ENCODE measurements around the gene MS4A6E.
A peak's percentile ranks its signal among the peaks of the same experiment; 100 is the strongest.

MS4A6E gene

DNA sequence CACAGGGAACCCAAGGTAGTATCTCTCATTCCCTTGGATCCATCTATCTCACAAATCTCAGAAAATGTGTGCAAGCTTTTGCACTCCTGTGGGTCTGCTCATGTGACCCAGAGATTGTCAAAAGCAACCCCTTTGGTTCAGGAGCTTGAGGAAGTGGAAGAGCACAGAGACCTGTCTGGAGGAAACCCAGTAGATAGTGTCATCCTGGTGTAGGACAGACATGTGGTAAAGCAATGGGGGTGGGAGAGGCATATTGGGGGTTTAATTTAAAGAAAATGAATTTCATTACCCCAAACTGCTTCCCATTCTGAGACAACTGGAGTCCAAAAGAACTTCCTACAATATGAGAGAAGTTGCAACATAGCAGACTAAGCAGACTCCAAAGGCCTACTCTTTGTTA is 63.4 kb downstream of the MS4A6E start:
- H3K27me3 ChIP-seq, result no peaks in the 10 kb centered on the region
- peak overlapping the region in 1 of 10 experiments; percentile 17; a peak in 1 of 20 replicates for H3K4me3 ChIP-seq
- H3K27ac ChIP-seq, result peak overlapping the region in 6 of 11 experiments; percentile 5 to 96 (median 65); a peak in 9 of 22 replicates
- H3K4me1 ChIP-seq, result peaks cover 6 to 100% (median 16%) of the 10 kb centered on the region in 10 experiments; a peak in 17 of 20 replicates
- no peak for TF ChIP-seq Cebpa-rat (IDR thresholded peaks at IDR 0.05)
- peak overlapping the region in 2 of 11 experiments; percentile 80 to 82; a peak in 5 of 22 replicates for H3K9ac ChIP-seq
- peak overlapping the region in 4 of 11 experiments; percentile 36 to 97 (median 76); a peak in 8 of 22 replicates for H3K4me2 ChIP-seq
- peaks cover 0 to 77% (median 38%) of the 10 kb centered on the region in 11 experiments; a peak in 21 of 22 replicates for H3K9me3 ChIP-seq (replicated peaks in 1 of 11)
- H3K36me3 ChIP-seq, result peaks cover 0 to 92% (median 2%) of the 10 kb centered on the region in 11 experiments; a peak in 7 of 22 replicates
- H4K20me1 ChIP-seq, result peaks cover 0 to 35% (median 0%) of the 10 kb centered on the region in 11 experiments; a peak in 2 of 22 replicates

Data from BLaER1 treated with 17β-estradiol and CSF1 and Interleukin-3, amounts not matched to agents 10 nM and 100 nM (cell line).